GM19099 (cell line): ENCODE results near the gene CPSF4L.

Experiments used
- POLR2A ChIP-seq: IDR thresholded peaks from 3 replicates; pipeline ENCODE4 v1.6.1; 2011; ENCODE audit warnings: low read depth; ENCODE audit not compliant: insufficient read length; ENCODE audit errors: extremely low read depth

Gene CPSF4L

GRCh38 chr17:73292031-73292531, 30.4 kb upstream of the CPSF4L start:
- TF ChIP-seq POLR2A = no peak

DNA sequence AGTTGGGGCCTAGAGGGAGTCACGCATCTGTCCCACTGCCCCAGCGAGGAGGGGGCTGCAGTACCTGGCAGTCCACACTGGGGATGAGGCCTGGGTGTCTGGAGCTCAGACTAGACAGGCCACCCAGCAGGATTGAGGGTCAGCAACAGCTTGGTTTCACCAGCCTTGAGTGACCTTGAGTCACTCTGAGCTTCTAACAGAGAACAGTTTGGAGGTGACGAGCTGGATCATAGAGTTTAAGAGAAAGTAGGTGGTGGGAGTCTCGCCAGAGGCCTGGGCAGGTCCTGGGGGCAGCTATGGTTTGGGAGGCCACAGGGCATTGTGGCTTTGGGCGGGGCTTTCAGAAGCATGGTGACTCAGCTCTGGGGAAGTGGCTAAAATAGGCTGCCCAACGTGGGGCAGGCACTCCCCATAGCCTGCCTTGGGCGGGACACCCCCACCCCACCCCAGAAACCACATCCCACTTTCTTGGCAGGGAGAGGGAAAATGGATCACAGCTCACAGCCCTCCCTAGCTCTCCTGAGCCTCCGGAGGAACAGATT, 29.7 kb upstream of the CPSF4L start:
- TF ChIP-seq POLR2A = no peak

DNA sequence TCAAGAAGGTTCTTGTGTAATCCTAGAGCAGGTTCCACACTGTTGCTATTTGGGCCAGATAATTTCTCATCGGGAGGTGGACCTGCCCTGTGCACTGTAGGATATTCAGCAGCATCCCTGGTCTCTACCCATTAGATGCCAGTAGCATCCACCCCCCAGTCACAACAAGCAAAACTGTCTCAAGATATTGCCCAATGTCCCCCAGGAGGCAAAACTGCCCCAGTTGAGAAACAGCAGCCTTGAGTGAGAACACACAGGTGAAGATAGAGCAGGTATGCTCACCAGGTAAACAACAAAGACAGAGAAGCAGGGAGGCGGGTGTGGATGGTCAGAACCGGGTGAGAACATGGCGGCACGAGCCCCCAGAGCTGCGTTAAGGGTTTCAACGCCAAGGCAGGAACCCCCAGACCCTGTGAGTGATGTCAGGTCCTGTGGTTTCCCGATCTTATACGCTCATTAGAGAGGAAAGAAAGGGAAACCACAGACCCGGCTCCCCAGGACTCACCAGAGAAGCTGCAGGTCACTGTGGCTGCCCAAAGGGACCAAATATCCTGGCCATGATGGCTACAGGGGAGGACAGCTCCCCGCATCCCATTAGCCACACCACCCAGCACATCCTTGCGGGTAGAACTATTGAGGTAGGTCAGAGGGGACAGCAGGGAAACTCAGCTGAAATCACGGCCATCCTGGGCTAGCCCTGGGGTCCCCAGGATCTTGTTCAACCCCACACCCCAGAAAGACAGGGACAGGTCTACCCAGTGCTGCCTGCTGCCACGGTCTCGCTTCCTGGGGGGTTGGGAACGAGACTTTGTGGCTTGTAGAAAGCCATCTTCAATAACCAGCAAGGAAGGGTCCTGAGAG, 28.9 kb upstream of the CPSF4L start:
- no peak for TF ChIP-seq POLR2A

DNA sequence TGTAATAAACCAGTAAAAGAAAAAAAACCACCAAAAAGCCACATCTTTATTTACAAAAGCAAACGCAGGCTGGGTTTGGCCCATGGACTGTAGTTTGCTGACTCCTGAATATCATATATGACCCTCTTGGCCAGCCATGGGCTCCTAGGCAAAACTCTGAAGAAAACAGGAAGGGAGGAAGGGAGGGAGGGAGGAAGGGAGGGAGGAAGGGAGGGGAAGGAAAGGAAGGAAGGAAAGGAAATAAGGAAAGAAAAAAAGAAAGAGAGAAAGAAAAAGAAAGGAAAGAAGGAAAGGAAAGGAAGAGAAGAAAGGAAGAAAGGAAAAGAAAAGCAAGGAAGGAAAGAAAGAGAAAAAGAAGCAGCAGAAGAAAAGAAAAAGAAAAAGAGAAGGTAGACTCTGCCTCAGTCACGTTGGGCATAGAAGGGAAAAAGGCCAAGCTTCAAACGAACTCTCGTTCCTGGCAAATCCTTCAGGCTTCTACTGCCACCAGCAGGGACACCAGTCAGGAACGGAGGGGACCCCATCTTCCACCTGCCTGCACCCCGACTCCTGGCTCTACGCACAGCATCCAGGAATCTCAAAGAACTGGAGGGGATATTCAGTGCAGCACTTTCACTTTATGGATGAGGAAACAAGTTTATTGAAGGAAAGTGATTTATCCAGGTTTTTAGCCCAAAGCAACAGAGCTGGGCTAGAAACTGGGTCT, 28.0 kb upstream of the CPSF4L start:
- TF ChIP-seq POLR2A = no peak

GRCh38 chr17:73288534-73289302, 27.0 kb upstream of the CPSF4L start:
- TF ChIP-seq POLR2A = no peak

DNA sequence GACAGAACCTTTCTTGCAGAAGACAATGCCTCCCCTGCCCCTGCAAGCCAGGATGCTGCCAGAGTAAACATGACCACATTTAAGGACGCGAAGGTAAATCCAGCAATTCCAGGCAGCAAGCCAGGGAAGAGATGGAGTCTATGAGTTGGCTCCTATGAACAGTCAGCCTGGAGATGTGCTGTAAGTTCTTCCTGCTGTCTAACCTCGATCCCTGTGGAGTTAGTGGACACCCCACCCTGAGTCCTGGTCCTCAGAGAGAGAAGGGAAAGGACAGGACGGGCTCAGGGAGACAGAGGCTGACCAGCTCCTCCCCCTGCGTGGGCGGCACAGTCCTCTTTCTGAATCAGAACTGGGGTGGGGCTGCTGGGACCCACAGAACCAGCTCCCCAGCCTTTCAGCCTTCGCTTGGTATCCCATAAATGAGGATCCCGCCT, 25.2 kb upstream of the CPSF4L start:
- TF ChIP-seq POLR2A = no peak

GRCh38 chr17:73285916-73286862, 24.5 kb upstream of the CPSF4L start:
- TF ChIP-seq POLR2A = no peak

DNA sequence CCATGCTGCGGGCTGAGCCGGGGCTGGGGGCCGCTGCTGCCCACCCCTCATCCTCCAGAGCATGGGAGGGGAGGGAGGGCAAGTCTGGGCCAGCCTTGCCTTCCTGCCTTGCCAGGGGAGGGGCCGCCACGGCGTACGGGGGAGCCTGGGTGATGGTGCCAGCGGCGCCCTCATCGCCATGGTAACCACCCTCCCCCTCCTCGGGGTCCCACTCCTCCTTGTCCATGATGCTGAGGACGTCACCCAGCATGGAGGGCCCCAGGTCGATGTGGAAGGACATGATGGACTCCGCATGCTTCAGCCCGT, 23.9 kb upstream of the CPSF4L start:
- no peak for TF ChIP-seq POLR2A

- no peak for TF ChIP-seq POLR2A
These were observed 23.4 kb upstream of the CPSF4L start for GRCh38 chr17:73284906-73285602.

GRCh38 chr17:73284354-73284753, 22.7 kb upstream of the CPSF4L start:
- TF ChIP-seq POLR2A = no peak

GRCh38 chr17:73283841-73284282, 22.2 kb upstream of the CPSF4L start:
- TF ChIP-seq POLR2A = no peak

DNA sequence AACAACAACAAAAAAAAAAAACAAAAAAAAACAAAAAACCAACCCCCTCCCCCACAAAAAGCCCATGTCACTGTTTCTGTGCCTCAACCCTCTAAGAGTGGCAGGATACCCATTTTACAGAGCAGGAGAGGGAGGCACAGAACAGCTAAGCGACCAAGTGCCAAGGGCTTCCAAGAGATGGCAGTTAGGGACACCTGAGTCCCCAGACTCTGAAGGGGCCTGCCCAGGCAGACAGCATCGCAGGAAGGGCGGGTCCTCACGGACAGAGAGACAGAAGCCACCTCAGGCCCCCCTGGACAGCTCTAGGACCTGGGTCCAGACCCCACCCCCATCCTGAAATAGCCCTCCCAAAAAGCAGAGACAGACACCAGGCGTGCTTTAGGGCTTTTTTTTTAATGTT, 21.6 kb upstream of the CPSF4L start:
- no peak for TF ChIP-seq POLR2A

GRCh38 chr17:73282629-73283028, 20.9 kb upstream of the CPSF4L start:
- TF ChIP-seq POLR2A = no peak

DNA sequence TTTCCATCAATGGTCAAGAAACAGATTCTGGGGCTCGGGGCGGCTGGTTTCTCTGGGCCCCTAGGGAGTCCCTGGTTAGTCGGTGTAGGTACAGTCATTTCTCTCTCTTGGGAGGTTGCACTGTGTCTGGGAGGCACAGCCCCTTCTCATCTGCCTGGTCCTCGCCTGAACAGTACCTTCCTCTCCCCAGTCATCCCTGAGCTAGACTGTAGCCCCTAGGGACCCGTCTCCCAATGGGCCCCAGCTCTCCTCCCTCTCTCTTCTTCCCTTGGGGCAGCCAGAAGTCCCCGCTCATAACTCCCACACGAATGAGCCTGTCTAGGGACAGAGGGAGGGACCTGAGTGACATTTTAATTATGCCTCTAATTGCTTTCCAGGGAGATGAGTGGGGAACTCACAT, 20.2 kb upstream of the CPSF4L start:
- TF ChIP-seq POLR2A = no peak

DNA sequence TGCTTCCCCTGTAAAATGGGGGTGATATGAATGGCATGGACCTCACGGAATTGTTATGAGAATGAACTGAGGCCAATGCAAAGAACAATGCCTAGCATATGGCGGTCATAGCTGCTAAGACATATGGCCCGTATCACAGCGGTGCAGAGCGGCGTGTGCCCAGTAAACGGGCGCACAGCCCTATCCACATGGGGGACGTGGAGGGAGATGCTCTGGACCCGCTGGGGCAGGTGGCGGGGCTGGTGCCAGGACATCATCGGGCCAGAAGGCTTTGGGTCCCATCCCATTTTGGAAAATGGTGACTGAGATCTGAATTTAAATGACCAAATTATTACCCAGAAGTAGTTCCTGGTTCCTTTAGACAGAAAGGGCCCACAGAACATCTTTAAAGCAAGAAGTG, 18.5 kb upstream of the CPSF4L start:
- no peak for TF ChIP-seq POLR2A
